Measurements from ENCODE around the gene OR8K3. TPM values are rescaled to one million over a fixed set of nuclear protein-coding genes. Genes with fewer than 3 reads are reported as not detected.

The OR8K3 gene
- total and polyA plus RNA-seq, 2 donors from 2014 or later: not detected

DNA sequence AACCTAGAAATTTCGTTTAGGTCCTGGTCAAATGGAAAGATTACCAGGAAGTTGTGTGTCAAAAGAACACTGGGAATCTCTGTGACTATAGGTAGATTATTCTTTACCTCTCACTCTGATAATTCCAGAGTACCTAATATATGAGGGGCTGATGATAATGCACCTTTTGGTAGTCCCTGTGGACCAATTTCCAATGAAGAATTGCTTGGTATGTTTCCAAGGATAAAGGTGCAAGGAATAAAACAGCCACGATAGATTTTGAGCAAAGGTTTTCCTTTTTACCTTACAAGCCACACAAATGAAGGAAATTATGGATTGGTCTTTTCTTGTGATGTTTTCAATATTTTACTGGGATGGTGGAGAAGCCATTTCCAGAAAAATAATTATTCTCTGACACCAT lies 22.8 kb upstream of the OR8K3 start, which contains the start of gene OR8H1:
TSS of gene OR8H1 (minus strand) at position 101 of the 400 bp plus-strand sequence. CDS start 1,192 bp downstream, outside the sequence.
- Histone ChIP-seq H3K27me3 (ENCODE audit: control insufficient read depth, insufficient read depth, low read length) (no peaks in the 10 kb centered on the region), H3K4me1 (ENCODE audit: control insufficient read depth in 2 of 3, insufficient read depth in 2 of 3, low read depth in 1 of 3, low read length in 3 of 3) (no peaks in the 10 kb centered on the region), H3K36me3 (ENCODE audit: control insufficient read depth in 2 of 3, insufficient read depth in 3 of 3, low read length in 3 of 3) (no peaks in the 10 kb centered on the region), H3K9me3 (ENCODE audit: control insufficient read depth in 2 of 3, insufficient read depth in 1 of 3, low read length in 3 of 3) (no peaks in the 10 kb centered on the region), H3K27ac (ENCODE audit: low read depth in 2 of 2, low read length in 2 of 2) (no peak within 1 kb of the TSS), H3K4me3 (ENCODE audit: low read length in 3 of 3) (no peak within 1 kb of the TSS), H3K9ac (ENCODE audit: low read length in 3 of 3) (no peak within 1 kb of the TSS)
- DNase-seq (no peak), FAIRE-seq (no peak)
- TF ChIP-seq, protein P1, sequence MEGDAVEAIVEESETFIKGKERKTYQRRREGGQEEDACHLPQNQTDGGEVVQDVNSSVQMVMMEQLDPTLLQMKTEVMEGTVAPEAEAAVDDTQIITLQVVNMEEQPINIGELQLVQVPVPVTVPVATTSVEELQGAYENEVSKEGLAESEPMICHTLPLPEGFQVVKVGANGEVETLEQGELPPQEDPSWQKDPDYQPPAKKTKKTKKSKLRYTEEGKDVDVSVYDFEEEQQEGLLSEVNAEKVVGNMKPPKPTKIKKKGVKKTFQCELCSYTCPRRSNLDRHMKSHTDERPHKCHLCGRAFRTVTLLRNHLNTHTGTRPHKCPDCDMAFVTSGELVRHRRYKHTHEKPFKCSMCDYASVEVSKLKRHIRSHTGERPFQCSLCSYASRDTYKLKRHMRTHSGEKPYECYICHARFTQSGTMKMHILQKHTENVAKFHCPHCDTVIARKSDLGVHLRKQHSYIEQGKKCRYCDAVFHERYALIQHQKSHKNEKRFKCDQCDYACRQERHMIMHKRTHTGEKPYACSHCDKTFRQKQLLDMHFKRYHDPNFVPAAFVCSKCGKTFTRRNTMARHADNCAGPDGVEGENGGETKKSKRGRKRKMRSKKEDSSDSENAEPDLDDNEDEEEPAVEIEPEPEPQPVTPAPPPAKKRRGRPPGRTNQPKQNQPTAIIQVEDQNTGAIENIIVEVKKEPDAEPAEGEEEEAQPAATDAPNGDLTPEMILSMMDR (IDR thresholded peaks at IDR 0.05; ENCODE audit: borderline replicate concordance, extremely low read depth, insufficient read depth): no peak
- intact Hi-C loops (cut with DNase I): no loop called here

DNA sequence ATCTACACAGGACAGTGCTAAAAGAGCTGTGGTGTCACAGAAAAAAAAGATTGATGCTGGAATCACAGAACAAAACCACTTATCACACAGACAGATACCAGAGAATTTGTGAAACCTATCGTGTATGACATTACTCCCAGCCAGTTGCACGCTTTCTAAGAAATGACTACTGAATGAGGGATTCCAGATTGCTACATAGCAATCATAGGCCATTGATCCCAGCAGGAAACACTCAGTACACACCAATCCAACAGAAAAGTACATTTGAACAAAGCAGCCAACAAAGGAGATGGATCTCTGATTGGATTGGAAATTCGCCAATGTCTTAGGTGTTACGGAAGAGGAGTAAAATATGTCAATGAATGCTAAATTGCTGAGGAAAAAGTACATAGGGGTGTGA lies 18.0 kb upstream of the OR8K3 start:
- FAIRE-seq: no peak
- Histone ChIP-seq H3K27ac (ENCODE audit: low read depth in 2 of 2, low read length in 2 of 2) (no peak overlapping the region), H3K4me3 (ENCODE audit: low read length in 3 of 3) (no peak overlapping the region), H3K4me1 (ENCODE audit: control insufficient read depth in 2 of 3, insufficient read depth in 2 of 3, low read depth in 1 of 3, low read length in 3 of 3) (no peaks in the 10 kb centered on the region), H3K9ac (ENCODE audit: low read length in 3 of 3) (no peak overlapping the region), H3K9me3 (ENCODE audit: control insufficient read depth in 2 of 3, insufficient read depth in 1 of 3, low read length in 3 of 3) (no peaks in the 10 kb centered on the region), H3K36me3 (ENCODE audit: control insufficient read depth in 2 of 3, insufficient read depth in 3 of 3, low read length in 3 of 3) (no peaks in the 10 kb centered on the region), H3K27me3 (ENCODE audit: control insufficient read depth, insufficient read depth, low read length) (no peaks in the 10 kb centered on the region)
- intact Hi-C loops (cut with DNase I): no loop called here
- TF ChIP-seq, protein P1 (IDR thresholded peaks at IDR 0.05; ENCODE audit: borderline replicate concordance, extremely low read depth, insufficient read depth): no peak
- DNase-seq: no peak

DNA sequence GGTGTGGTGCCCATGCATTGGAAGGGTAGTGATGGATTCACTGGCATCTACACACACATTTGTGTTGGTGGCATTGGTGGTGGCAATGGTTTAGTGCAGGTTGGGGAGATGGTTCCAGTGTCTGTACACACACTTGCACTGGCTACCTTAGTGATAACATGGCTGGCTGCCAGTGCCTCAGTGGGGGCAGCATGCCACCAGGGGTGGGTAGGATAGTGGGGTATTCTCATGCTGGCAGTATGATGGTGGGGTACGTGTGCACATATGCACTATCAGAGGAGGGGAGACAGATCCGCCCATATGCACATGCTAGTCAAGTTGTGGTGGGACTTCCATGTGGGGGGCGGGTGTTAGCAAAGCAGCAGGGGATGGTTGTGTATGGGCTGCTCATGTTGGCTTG lies 7.1 kb upstream of the OR8K3 start:
- Histone ChIP-seq H3K9me3 (ENCODE audit: control insufficient read depth in 2 of 3, insufficient read depth in 1 of 3, low read length in 3 of 3) (peaks cover 0 to 3% (median 0%) of the 10 kb centered on the region in 3 donors), H3K36me3 (ENCODE audit: control insufficient read depth in 2 of 3, insufficient read depth in 3 of 3, low read length in 3 of 3) (no peaks in the 10 kb centered on the region), H3K4me1 (ENCODE audit: control insufficient read depth in 2 of 3, insufficient read depth in 2 of 3, low read depth in 1 of 3, low read length in 3 of 3) (no peaks in the 10 kb centered on the region), H3K27ac (ENCODE audit: low read depth in 2 of 2, low read length in 2 of 2) (no peak overlapping the region), H3K9ac (ENCODE audit: low read length in 3 of 3) (no peak overlapping the region), H3K27me3 (ENCODE audit: control insufficient read depth, insufficient read depth, low read length) (no peaks in the 10 kb centered on the region), H3K4me3 (ENCODE audit: low read length in 3 of 3) (no peak overlapping the region)
- intact Hi-C loops (cut with DNase I): no loop called here
- DNase-seq (no peak), FAIRE-seq (no peak)
- TF ChIP-seq, protein P1 (IDR thresholded peaks at IDR 0.05; ENCODE audit: borderline replicate concordance, extremely low read depth, insufficient read depth): no peak
